SK-N-SH treated with all-trans-retinoic acid at 6 μM for 48 hours (cell line): Measurements from ENCODE around the gene RENBP.

ENCODE experiments used
- ATAC-seq: fragments of 200-7000 bp; cut with Tn5 transposase; 3 replicates; pipeline ENCODE4 v1.9.1; 2020; ENCODE audit warnings: mild to moderate bottlenecking, moderate library complexity
- ARNTL ChIP-seq: fragments of 450-650 bp; formaldehyde crosslinking; IDR thresholded peaks from 2 replicates; pipeline ENCODE4 v1.5.0; 2020; ENCODE audit warnings: low read depth, mild to moderate bottlenecking, moderate library complexity, borderline replicate concordance
- BACH2 ChIP-seq: fragments of 250-450 bp; sonication (Bioruptor Pico); IDR thresholded peaks from 2 replicates; pipeline ENCODE4 v1.9.0; 2021; ENCODE audit warnings: mild to moderate bottlenecking, borderline replicate concordance
- CSDC2 ChIP-seq: fragments of 250-450 bp; sonication (Bioruptor Pico); IDR thresholded peaks from 2 replicates; pipeline ENCODE4 v1.5.0; 2020; ENCODE audit warnings: mild to moderate bottlenecking, moderate library complexity
- ESRRG ChIP-seq: fragments of 250-450 bp; sonication (Bioruptor Pico); IDR thresholded peaks from 2 replicates; pipeline ENCODE4 v1.6.1; 2021; ENCODE audit warnings: mild to moderate bottlenecking
- GLIS3 ChIP-seq: fragments of 250-450 bp; sonication (Bioruptor Pico); IDR thresholded peaks from 2 replicates; pipeline ENCODE4 v1.5.0; 2020; ENCODE audit warnings: mild to moderate bottlenecking, moderate library complexity
- ISL1 ChIP-seq: fragments of 250-450 bp; sonication (Bioruptor Pico); IDR thresholded peaks from 2 replicates; pipeline ENCODE4 v2.1.2; 2022; ENCODE audit warnings: mild to moderate bottlenecking, moderate library complexity
- OSR1 ChIP-seq: fragments of 250-450 bp; sonication (Bioruptor Pico); IDR thresholded peaks from 2 replicates; pipeline ENCODE4 v1.8.0; 2022; ENCODE audit warnings: moderate library complexity, mild to moderate bottlenecking, inconsistent platforms
- PPARA ChIP-seq: fragments of 250-450 bp; sonication (Bioruptor Pico); IDR thresholded peaks from 2 replicates; pipeline ENCODE4 v1.5.0; 2020; ENCODE audit warnings: mild to moderate bottlenecking, borderline replicate concordance
- RARB ChIP-seq: fragments of 250-450 bp; sonication (Bioruptor Pico); IDR thresholded peaks from 2 replicates; pipeline ENCODE4 v1.8.0; 2021; ENCODE audit warnings: mild to moderate bottlenecking, moderate library complexity
- SNAI2 ChIP-seq: fragments of 250-450 bp; sonication (Bioruptor Pico); IDR thresholded peaks from 2 replicates; pipeline ENCODE4 v1.5.0; 2020; ENCODE audit warnings: mild to moderate bottlenecking, moderate library complexity
- TCF4 ChIP-seq: fragments of 250-450 bp; sonication (Bioruptor Pico); IDR thresholded peaks from 2 replicates; pipeline ENCODE4 v1.8.0; 2021; ENCODE audit warnings: mild to moderate bottlenecking, moderate library complexity, borderline replicate concordance
- TOX ChIP-seq: fragments of 250-450 bp; sonication (Bioruptor Pico); IDR thresholded peaks from 2 replicates; pipeline ENCODE4 v1.8.0; 2021; ENCODE audit warnings: mild to moderate bottlenecking, moderate library complexity, borderline replicate concordance
- ZFP3 ChIP-seq: fragments of 250-450 bp; sonication (Bioruptor Pico); IDR thresholded peaks from 2 replicates; pipeline ENCODE4 v1.5.0; 2020; ENCODE audit warnings: mild to moderate bottlenecking, moderate library complexity
- ZFP30 ChIP-seq: fragments of 450-650 bp; formaldehyde crosslinking; IDR thresholded peaks from 2 replicates; pipeline ENCODE4 v1.5.0; 2022; ENCODE audit warnings: mild to moderate bottlenecking, moderate library complexity
- ZNF565 ChIP-seq: fragments of 450-650 bp; formaldehyde crosslinking; conservative IDR thresholded peaks from 2 replicates; pipeline ENCODE4 v1.5.0; 2020; ENCODE audit warnings: low read depth, mild to moderate bottlenecking, moderate library complexity
- ZNF70 ChIP-seq: fragments of 450-650 bp; formaldehyde crosslinking; IDR thresholded peaks from 2 replicates; pipeline ENCODE4 v1.5.0; 2020; ENCODE audit warnings: mild to moderate bottlenecking, moderate library complexity
- ZNF8 ChIP-seq: fragments of 450-650 bp; formaldehyde crosslinking; IDR thresholded peaks from 2 replicates; pipeline ENCODE4 v1.5.0; 2020; ENCODE audit warnings: mild to moderate bottlenecking, moderate library complexity
- TF ChIP-seq, protein P1 (sequence below): fragments of 250-450 bp; sonication (Bioruptor Pico); IDR thresholded peaks from 2 replicates; pipeline ENCODE4 v1.5.0; 2020; ENCODE audit warnings: mild to moderate bottlenecking, moderate library complexity
- TF ChIP-seq, protein P2 (sequence below): fragments of 250-450 bp; sonication (Bioruptor Pico); IDR thresholded peaks from 2 replicates; pipeline ENCODE4 v1.5.1; 2020; ENCODE audit warnings: low read depth, mild to moderate bottlenecking, moderate library complexity
- TF ChIP-seq, protein P3 (sequence below): fragments of 250-450 bp; sonication (Bioruptor Pico); IDR thresholded peaks from 2 replicates; pipeline ENCODE4 v1.5.1; 2021; ENCODE audit warnings: mild to moderate bottlenecking, moderate library complexity
- TF ChIP-seq, protein P4 (sequence below): fragments of 250-450 bp; sonication (Bioruptor Pico); IDR thresholded peaks from 2 replicates; pipeline ENCODE4 v1.8.0; 2020; ENCODE audit warnings: mild to moderate bottlenecking, moderate library complexity, borderline replicate concordance
- TF ChIP-seq, protein P5 (sequence below): fragments of 250-450 bp; sonication (Bioruptor Pico); IDR thresholded peaks from 2 replicates; pipeline ENCODE4 v1.8.0; 2021; ENCODE audit warnings: low read depth, mild to moderate bottlenecking, moderate library complexity, borderline replicate concordance

RENBP gene

DNA sequence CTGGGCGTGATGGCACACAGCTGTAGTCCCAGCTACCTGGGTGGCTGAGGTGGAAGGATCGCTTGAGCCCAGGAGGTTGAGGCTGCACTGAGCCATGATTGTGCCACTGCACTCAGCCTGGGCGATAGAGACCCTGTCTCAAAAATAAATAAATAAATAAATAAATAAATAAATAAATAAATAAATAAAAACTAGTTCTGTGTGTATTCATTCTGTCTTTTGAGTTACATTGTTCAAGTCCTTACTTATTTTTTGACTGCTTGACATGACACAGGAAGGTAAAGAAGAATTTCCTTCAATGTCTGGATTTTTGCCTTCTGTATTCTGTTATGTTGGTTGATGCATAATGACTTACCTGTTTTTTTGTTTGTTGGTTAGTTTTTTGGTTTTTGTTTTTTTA is 7.4 kb downstream of the RENBP start (continued):
- TF ChIP-seq, protein P1, sequence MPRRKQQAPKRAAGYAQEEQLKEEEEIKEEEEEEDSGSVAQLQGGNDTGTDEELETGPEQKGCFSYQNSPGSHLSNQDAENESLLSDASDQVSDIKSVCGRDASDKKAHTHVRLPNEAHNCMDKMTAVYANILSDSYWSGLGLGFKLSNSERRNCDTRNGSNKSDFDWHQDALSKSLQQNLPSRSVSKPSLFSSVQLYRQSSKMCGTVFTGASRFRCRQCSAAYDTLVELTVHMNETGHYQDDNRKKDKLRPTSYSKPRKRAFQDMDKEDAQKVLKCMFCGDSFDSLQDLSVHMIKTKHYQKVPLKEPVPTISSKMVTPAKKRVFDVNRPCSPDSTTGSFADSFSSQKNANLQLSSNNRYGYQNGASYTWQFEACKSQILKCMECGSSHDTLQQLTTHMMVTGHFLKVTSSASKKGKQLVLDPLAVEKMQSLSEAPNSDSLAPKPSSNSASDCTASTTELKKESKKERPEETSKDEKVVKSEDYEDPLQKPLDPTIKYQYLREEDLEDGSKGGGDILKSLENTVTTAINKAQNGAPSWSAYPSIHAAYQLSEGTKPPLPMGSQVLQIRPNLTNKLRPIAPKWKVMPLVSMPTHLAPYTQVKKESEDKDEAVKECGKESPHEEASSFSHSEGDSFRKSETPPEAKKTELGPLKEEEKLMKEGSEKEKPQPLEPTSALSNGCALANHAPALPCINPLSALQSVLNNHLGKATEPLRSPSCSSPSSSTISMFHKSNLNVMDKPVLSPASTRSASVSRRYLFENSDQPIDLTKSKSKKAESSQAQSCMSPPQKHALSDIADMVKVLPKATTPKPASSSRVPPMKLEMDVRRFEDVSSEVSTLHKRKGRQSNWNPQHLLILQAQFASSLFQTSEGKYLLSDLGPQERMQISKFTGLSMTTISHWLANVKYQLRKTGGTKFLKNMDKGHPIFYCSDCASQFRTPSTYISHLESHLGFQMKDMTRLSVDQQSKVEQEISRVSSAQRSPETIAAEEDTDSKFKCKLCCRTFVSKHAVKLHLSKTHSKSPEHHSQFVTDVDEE: no peak

DNA sequence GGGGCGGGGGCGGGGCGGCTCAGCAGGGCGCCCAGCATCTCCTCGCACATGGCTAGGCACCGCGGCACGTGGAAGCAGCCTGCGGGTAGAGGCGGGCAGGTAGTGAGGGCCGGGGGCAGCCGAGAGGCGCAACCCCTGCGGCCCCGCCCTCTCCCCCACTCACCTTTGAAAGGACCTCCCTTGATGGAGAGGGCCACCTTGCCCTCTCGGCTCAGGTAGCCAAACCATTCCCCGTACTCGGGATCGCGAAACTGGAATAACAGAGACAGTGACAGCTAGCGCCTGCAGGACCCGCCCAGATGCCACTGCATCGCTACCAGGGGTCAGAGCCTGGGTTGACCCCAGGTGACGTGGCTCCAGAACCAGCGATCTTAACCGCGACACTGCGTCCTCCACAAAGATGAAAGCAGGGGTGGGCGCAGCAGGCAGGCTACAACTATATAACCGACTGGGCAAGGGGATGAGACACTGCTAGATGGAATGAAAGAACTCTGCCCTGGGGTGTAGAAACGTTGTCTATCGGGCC is 9.1 kb downstream of the RENBP start:
- peak; percentile 11; the same call in 2 of the 3 replicates for ATAC-seq
- TF ChIP-seq TOX (CRISPR knock-in tag) (no peak), OSR1 (CRISPR knock-in tag) (no peak), ESRRG (CRISPR knock-in tag) (no peak), ZFP30 (CRISPR knock-in tag) (no peak), ARNTL (CRISPR knock-in tag) (no peak), ZFP3 (CRISPR knock-in tag) (no peak), CSDC2 (CRISPR knock-in tag) (no peak), BACH2 (CRISPR knock-in tag) (no peak), TCF4 (no peak), RARB (no peak), SNAI2 (CRISPR knock-in tag) (no peak), ISL1 (CRISPR knock-in tag) (no peak)
- TF ChIP-seq, protein P2, sequence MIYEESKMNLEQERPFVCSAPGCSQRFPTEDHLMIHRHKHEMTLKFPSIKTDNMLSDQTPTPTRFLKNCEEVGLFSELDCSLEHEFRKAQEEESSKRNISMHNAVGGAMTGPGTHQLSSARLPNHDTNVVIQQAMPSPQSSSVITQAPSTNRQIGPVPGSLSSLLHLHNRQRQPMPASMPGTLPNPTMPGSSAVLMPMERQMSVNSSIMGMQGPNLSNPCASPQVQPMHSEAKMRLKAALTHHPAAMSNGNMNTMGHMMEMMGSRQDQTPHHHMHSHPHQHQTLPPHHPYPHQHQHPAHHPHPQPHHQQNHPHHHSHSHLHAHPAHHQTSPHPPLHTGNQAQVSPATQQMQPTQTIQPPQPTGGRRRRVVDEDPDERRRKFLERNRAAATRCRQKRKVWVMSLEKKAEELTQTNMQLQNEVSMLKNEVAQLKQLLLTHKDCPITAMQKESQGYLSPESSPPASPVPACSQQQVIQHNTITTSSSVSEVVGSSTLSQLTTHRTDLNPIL: no peak
- TF ChIP-seq, protein P3, sequence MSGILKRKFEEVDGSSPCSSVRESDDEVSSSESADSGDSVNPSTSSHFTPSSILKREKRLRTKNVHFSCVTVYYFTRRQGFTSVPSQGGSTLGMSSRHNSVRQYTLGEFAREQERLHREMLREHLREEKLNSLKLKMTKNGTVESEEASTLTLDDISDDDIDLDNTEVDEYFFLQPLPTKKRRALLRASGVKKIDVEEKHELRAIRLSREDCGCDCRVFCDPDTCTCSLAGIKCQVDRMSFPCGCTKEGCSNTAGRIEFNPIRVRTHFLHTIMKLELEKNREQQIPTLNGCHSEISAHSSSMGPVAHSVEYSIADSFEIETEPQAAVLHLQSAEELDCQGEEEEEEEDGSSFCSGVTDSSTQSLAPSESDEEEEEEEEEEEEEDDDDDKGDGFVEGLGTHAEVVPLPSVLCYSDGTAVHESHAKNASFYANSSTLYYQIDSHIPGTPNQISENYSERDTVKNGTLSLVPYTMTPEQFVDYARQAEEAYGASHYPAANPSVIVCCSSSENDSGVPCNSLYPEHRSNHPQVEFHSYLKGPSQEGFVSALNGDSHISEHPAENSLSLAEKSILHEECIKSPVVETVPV (CRISPR knock-in tag): no peak
- TF ChIP-seq, protein P1: no peak
- TF ChIP-seq, all 23 proteins: peak for 0

DNA sequence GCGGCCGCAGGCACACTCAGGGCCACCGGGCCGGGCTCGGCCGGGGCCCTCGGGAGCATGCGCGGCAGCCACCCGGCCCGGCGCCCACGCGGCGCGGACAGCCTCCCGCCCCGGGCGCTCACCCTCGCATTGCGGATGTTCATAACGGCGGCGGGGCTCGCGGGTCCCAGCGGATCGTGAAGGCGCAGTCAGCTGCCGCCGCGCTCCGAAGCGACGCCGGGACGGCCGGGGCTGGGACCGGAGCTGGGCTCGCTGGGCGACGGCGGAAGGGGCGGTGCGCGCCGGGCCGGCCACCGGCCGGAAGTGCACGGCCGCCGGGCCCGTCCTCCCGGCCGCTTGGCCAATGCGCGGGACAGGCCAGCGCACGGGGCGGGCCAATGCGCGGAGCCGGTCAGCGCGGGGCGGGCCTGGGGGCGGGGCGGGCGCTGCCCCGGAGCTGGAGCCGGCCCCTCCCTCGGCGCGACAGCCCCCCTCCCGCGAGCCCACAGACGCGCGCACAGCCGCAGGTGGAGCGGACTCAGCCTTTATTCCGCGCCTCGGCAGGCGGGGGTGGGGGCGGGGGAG is 9.6 kb downstream of the RENBP start, which contains the start of gene NAA10:
Gene NAA10, minus strand, starts transcription at position 276 of the 564 bp plus-strand sequence. Its CDS starts 133 bp downstream, at position 143.
- ATAC-seq: peak; percentile 95
- no peak for TF ChIP-seq PPARA (CRISPR knock-in tag)
- no peak for TF ChIP-seq GLIS3 (CRISPR knock-in tag)
- TF ChIP-seq ZFP3 (CRISPR knock-in tag): no peak
- no peak for TF ChIP-seq ISL1 (CRISPR knock-in tag)
- no peak for TF ChIP-seq CSDC2 (CRISPR knock-in tag)
- TF ChIP-seq, protein P4, sequence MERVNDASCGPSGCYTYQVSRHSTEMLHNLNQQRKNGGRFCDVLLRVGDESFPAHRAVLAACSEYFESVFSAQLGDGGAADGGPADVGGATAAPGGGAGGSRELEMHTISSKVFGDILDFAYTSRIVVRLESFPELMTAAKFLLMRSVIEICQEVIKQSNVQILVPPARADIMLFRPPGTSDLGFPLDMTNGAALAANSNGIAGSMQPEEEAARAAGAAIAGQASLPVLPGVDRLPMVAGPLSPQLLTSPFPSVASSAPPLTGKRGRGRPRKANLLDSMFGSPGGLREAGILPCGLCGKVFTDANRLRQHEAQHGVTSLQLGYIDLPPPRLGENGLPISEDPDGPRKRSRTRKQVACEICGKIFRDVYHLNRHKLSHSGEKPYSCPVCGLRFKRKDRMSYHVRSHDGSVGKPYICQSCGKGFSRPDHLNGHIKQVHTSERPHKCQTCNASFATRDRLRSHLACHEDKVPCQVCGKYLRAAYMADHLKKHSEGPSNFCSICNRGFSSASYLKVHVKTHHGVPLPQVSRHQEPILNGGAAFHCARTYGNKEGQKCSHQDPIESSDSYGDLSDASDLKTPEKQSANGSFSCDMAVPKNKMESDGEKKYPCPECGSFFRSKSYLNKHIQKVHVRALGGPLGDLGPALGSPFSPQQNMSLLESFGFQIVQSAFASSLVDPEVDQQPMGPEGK: no peak
- TF ChIP-seq ZNF565: no peak
- TF ChIP-seq SNAI2 (CRISPR knock-in tag): no peak
- no peak for TF ChIP-seq RARB
- TF ChIP-seq ZFP30 (CRISPR knock-in tag): no peak
- no peak for TF ChIP-seq ESRRG (CRISPR knock-in tag)
- TF ChIP-seq, protein P5, sequence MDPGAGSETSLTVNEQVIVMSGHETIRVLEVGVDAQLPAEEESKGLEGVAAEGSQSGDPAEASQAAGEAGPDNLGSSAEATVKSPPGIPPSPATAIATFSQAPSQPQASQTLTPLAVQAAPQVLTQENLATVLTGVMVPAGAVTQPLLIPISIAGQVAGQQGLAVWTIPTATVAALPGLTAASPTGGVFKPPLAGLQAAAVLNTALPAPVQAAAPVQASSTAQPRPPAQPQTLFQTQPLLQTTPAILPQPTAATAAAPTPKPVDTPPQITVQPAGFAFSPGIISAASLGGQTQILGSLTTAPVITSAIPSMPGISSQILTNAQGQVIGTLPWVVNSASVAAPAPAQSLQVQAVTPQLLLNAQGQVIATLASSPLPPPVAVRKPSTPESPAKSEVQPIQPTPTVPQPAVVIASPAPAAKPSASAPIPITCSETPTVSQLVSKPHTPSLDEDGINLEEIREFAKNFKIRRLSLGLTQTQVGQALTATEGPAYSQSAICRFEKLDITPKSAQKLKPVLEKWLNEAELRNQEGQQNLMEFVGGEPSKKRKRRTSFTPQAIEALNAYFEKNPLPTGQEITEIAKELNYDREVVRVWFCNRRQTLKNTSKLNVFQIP (CRISPR knock-in tag): no peak
- no peak for TF ChIP-seq ZNF8 (CRISPR knock-in tag)
- TF ChIP-seq ZNF70: no peak
- no peak for TF ChIP-seq TOX (CRISPR knock-in tag)
- TF ChIP-seq, all 23 proteins: peak for 0
